ENCODE results near the gene ZNF483.
"Not testable (repeated sequence)": the region's sequence is repeated elsewhere in the genome, so short reads cannot be mapped to it uniquely, and the experiment has no call there.

The ZNF483 gene

DNA sequence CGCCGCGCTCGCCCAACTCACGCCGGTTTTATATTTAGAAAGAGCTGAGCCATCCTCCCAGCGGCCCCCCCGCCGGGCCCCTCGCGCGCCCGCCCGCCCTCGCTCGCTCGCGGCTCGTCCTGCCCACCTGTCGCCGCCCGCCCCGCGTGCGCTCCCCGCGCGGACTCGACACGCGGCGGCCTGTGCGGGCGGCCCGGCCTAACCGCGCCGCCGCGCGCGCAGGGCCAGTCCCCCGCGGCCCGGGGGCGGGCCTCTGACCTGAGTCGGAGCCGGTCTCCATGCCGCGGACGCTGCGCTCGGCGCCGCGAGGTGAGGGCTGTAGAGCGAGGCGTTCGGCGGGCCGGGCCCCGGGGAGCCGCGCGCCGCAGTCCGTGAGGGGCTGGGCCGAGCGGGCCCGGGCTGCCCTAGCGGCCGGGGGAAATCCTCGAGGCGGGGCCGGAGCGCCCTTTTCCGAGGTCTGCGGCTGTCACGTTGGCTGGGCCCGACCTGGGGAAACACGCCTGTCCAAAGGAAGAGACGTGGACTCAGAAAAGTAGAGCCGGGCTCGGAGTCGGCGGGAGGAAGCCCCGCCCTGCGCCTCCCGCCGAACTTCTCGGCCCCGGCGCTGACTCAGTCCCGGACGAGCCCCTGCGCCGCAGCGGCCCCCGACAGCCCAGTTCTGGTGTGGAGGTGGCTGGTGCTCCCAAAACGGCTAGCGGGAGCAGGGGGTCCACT lies 41.0 kb upstream of the ZNF483 start, which contains the start of gene ECPAS:
Gene ECPAS (minus strand): TSS at position 526 of the 714 bp plus-strand sequence. CDS start 11,465 bp downstream, outside the sequence.
- Histone ChIP-seq H3K27me3 (ENCODE audit: insufficient read depth, low read length, poor library complexity, severe bottlenecking) (no peaks in the 10 kb centered on the region), H2AFZ (ENCODE audit: low read length) (peak within 1 kb of the TSS; percentile 60), H4K20me1 (ENCODE audit: insufficient read depth, low read length, poor library complexity, severe bottlenecking) (peaks cover 5% of the 10 kb centered on the region), H3K4me1 (ENCODE audit: insufficient read depth, low read length, poor library complexity, severe bottlenecking) (no peaks in the 10 kb centered on the region), H3K4me2 (ENCODE audit: low read depth, low read length, poor library complexity, severe bottlenecking) (peak within 1 kb of the TSS; percentile 43), H3F3A (ENCODE audit: low read depth) (no peaks in the 10 kb centered on the region), H3K9ac (ENCODE audit: low read depth, low read length, poor library complexity, severe bottlenecking) (peak within 1 kb of the TSS; percentile 61), H3K4me3 (ENCODE audit: low read length, poor library complexity, severe bottlenecking) (peak within 1 kb of the TSS; percentile 70), H3K9me3 (ENCODE audit: insufficient read depth, low read depth, low read length) (no peaks in the 10 kb centered on the region), H3K9me2 (replicated peaks; ENCODE audit: low read depth, low read length) (no peaks in the 10 kb centered on the region), H3K36me3 (ENCODE audit: insufficient read depth, low read length) (no peaks in the 10 kb centered on the region), H3K79me2 (ENCODE audit: insufficient read depth, low read length) (peaks cover 20% of the 10 kb centered on the region)
- TF ChIP-seq, protein P1, sequence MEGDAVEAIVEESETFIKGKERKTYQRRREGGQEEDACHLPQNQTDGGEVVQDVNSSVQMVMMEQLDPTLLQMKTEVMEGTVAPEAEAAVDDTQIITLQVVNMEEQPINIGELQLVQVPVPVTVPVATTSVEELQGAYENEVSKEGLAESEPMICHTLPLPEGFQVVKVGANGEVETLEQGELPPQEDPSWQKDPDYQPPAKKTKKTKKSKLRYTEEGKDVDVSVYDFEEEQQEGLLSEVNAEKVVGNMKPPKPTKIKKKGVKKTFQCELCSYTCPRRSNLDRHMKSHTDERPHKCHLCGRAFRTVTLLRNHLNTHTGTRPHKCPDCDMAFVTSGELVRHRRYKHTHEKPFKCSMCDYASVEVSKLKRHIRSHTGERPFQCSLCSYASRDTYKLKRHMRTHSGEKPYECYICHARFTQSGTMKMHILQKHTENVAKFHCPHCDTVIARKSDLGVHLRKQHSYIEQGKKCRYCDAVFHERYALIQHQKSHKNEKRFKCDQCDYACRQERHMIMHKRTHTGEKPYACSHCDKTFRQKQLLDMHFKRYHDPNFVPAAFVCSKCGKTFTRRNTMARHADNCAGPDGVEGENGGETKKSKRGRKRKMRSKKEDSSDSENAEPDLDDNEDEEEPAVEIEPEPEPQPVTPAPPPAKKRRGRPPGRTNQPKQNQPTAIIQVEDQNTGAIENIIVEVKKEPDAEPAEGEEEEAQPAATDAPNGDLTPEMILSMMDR (conservative IDR thresholded peaks at IDR 0.05; ENCODE audit: low read length) = no peak
- no peak for TF ChIP-seq EZH2phosphoT487 (IDR thresholded peaks at IDR 0.05; ENCODE audit: borderline replicate concordance)

DNA sequence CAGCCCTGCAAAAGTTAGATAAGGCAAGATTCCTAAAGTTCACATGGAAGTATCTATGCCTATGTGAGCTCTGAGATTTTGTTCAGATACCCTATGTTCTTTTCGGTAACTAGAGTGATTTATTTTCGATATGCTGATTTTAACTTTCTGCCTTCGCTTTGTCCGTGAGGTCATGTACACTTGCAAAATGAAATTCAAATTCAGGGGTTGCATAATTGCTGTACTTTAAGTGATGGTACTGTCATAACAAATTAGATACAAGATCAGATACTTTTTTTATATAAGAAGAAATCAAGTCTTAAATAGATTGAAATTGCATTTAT lies 40.4 kb upstream of the ZNF483 start:
- H3K4me1 ChIP-seq (ENCODE audit: insufficient read depth, low read length, poor library complexity, severe bottlenecking) = no peaks in the 10 kb centered on the region
- peaks cover 5% of the 10 kb centered on the region for H4K20me1 ChIP-seq (ENCODE audit: insufficient read depth, low read length, poor library complexity, severe bottlenecking)
- no peaks in the 10 kb centered on the region for H3K27me3 ChIP-seq (ENCODE audit: insufficient read depth, low read length, poor library complexity, severe bottlenecking)
- peak overlapping the region; percentile 60 for H2AFZ ChIP-seq (ENCODE audit: low read length)
- no peaks in the 10 kb centered on the region for H3F3A ChIP-seq (ENCODE audit: low read depth)
- H3K4me3 ChIP-seq (ENCODE audit: low read length, poor library complexity, severe bottlenecking) = peak overlapping the region; percentile 70
- TF ChIP-seq, protein P1 (conservative IDR thresholded peaks at IDR 0.05; ENCODE audit: low read length) = no peak
- TF ChIP-seq EZH2phosphoT487 (IDR thresholded peaks at IDR 0.05; ENCODE audit: borderline replicate concordance) = no peak
- H3K9me2 ChIP-seq (replicated peaks; ENCODE audit: low read depth, low read length) = no peaks in the 10 kb centered on the region
- no peaks in the 10 kb centered on the region for H3K36me3 ChIP-seq (ENCODE audit: insufficient read depth, low read length)
- H3K4me2 ChIP-seq (ENCODE audit: low read depth, low read length, poor library complexity, severe bottlenecking) = peak overlapping the region; percentile 43
- peak overlapping the region; percentile 61 for H3K9ac ChIP-seq (ENCODE audit: low read depth, low read length, poor library complexity, severe bottlenecking)
- no peaks in the 10 kb centered on the region for H3K9me3 ChIP-seq (ENCODE audit: insufficient read depth, low read depth, low read length)
- peaks cover 20% of the 10 kb centered on the region for H3K79me2 ChIP-seq (ENCODE audit: insufficient read depth, low read length)

DNA sequence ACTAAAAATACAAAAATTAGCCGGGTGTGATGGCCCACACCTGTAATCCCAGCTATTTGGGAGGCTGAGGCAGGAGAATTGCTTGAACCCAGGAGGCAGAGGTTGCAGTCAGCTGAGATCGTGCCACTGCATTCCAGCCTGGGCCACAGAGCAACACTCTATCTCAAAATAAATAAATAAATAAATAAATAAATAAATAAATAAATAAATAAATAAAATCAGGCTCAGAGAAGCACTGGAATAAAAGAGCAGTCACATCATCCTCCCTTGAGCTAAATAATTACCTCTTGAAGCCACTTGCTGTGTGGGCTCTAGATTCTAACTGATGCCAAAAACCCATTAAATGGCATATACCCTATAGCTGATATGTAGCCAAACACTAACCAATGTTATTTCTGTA lies 27.8 kb upstream of the ZNF483 start:
- H3K4me1 ChIP-seq (ENCODE audit: insufficient read depth, low read length, poor library complexity, severe bottlenecking); H3K9me2 ChIP-seq (replicated peaks; ENCODE audit: low read depth, low read length); H2AFZ ChIP-seq (ENCODE audit: low read length); H3K79me2 ChIP-seq (ENCODE audit: insufficient read depth, low read length); H3K4me2 ChIP-seq (ENCODE audit: low read depth, low read length, poor library complexity, severe bottlenecking); H3F3A ChIP-seq (ENCODE audit: low read depth); H3K9me3 ChIP-seq (ENCODE audit: insufficient read depth, low read depth, low read length); H4K20me1 ChIP-seq (ENCODE audit: insufficient read depth, low read length, poor library complexity, severe bottlenecking); H3K36me3 ChIP-seq (ENCODE audit: insufficient read depth, low read length); H3K4me3 ChIP-seq (ENCODE audit: low read length, poor library complexity, severe bottlenecking); H3K9ac ChIP-seq (ENCODE audit: low read depth, low read length, poor library complexity, severe bottlenecking); H3K27me3 ChIP-seq (ENCODE audit: insufficient read depth, low read length, poor library complexity, severe bottlenecking): not testable (repeated sequence)

DNA sequence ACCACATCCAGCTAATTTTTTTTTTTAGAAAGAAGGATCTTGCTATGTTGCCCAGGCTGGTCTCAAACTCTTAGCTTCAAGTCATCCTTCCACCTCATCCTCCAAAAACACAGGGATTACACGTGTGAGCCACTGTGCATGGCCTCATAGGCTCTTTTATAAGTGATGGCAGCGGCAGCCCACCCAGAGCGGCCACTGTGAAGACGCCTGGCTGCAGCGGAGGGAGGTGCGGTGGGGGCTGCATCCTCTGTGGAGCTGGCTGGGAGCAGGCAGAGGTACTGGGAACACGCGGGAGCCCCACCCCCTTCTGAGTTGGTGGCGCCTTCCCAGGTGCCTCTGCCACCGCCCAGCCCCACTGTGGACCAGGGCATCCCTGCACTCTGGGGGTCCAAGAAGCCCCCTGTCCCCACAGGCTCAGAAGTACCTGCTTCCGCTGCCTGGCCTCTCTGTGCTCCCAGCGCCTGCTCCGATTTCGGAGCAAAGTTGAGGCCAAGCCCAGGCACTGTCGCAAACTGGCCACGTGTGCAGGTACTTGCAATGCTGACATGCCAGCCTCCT lies 23.9 kb upstream of the ZNF483 start:
- Histone ChIP-seq H4K20me1 (ENCODE audit: insufficient read depth, low read length, poor library complexity, severe bottlenecking) (no peaks in the 10 kb centered on the region), H3K36me3 (ENCODE audit: insufficient read depth, low read length) (no peaks in the 10 kb centered on the region), H3K9me3 (ENCODE audit: insufficient read depth, low read depth, low read length) (no peaks in the 10 kb centered on the region; the same call in 1 of the 2 replicates), H3K9ac (ENCODE audit: low read depth, low read length, poor library complexity, severe bottlenecking) (no peak overlapping the region), H2AFZ (ENCODE audit: low read length) (no peak overlapping the region), H3K27me3 (ENCODE audit: insufficient read depth, low read length, poor library complexity, severe bottlenecking) (no peaks in the 10 kb centered on the region), H3K4me3 (ENCODE audit: low read length, poor library complexity, severe bottlenecking) (no peak overlapping the region), H3F3A (ENCODE audit: low read depth) (no peaks in the 10 kb centered on the region), H3K4me2 (ENCODE audit: low read depth, low read length, poor library complexity, severe bottlenecking) (no peak overlapping the region), H3K9me2 (replicated peaks; ENCODE audit: low read depth, low read length) (no peaks in the 10 kb centered on the region), H3K4me1 (ENCODE audit: insufficient read depth, low read length, poor library complexity, severe bottlenecking) (no peaks in the 10 kb centered on the region), H3K79me2 (ENCODE audit: insufficient read depth, low read length) (no peaks in the 10 kb centered on the region)
- TF ChIP-seq, protein P1 (conservative IDR thresholded peaks at IDR 0.05; ENCODE audit: low read length) = no peak
- TF ChIP-seq EZH2phosphoT487 (IDR thresholded peaks at IDR 0.05; ENCODE audit: borderline replicate concordance) = no peak
